Prostate gland (tissue), 2 donors: ENCODE data around the gene CLDN34. TPM values are rescaled to one million over a fixed set of nuclear protein-coding genes. Genes with fewer than 3 reads are reported as not detected.

Source experiments
- DNase-seq: peaks from one replicate; pipeline ENCODE4 v3.0.0-alpha.2; 2019; ENCODE audit warnings: low spot score
- H3K27ac ChIP-seq, 2 donors: fragments of 200-600 bp; sonication (generic); 2 replicates each; pipeline ENCODE4 v1.5.1; 2017 to 2019
- H3K27me3 ChIP-seq: fragments of 200-600 bp; sonication (generic); replicated peaks from 2 replicates; pipeline ENCODE4 v1.5.1; 2019; ENCODE audit not compliant: insufficient read depth
- H3K36me3 ChIP-seq, 2 donors: fragments of 200-600 bp; sonication (generic); 1 replicate in 1 of 2; 2 replicates in 1 of 2; pipeline versions ENCODE4 v1.5.1 to v1.8.1; 2017 to 2019
- H3K4me1 ChIP-seq: fragments of 200-600 bp; sonication (generic); replicated peaks from 2 replicates; pipeline ENCODE4 v1.5.1; 2019
- H3K4me3 ChIP-seq, 2 donors: fragments of 200-600 bp; sonication (generic); 2 replicates each; pipeline ENCODE4 v1.5.1; 2017 to 2019
- H3K9me3 ChIP-seq: fragments of 200-600 bp; sonication (generic); 2 replicates; pipeline ENCODE4 v1.5.1; 2017
- POLR2A ChIP-seq: fragments of 450-650 bp; IDR thresholded peaks from one replicate; pipeline ENCODE4 v1.6.1; 2016; ENCODE audit warnings: antibody characterized with exemption, mild to moderate bottlenecking
- POLR2AphosphoS5 ChIP-seq: sonication (generic); formaldehyde crosslinking; IDR thresholded peaks from one replicate; pipeline ENCODE4 v1.6.1; 2017; ENCODE audit warnings: antibody characterized with exemption
- WGBS: methylation state at CpG from one replicate; pipeline ENCODE4 v1.1.5; 2018; 5-methylcytosine and 5-hydroxymethylcytosine counted together
- intact Hi-C: fragments of 100-400 bp; cut with DNase I; formaldehyde crosslinking; loops from one replicate; pipeline ENCODE4 v1.14.2; 2022
- total RNA-seq, 2 donors: library from RNA; depleted of rRNA; stranded (reverse); fragments of >200 nt; gene quantifications; one replicate each; pipeline ENCODE4 v1.1.0, GENCODE V29; 2016
- TF ChIP-seq, protein P1 (sequence below), 4 experiments: fragments of 200-600 bp in 2 of 4; fragments of 450-650 bp in 2 of 4; sonication (generic) in 2 of 4; IDR thresholded peaks; 1 replicate in 3 of 4; 2 replicates in 1 of 4; pipeline ENCODE4 v1.5.1; 2016 to 2019; ENCODE audit warnings: antibody characterized with exemption in 4 of 4, mild to moderate bottlenecking in 2 of 4, moderate library complexity in 2 of 4

The CLDN34 gene, protein sequence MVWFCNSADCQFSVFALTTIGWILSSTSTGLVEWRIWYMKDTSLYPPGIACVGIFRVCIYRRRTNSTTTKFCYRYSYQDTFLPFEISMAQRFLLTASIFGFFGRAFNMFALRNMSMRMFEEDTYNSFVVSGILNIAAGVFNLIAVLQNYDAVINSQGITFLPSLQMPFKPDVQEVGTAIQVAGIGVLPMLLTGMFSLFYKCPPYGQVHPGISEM
- total RNA-seq = under 1 TPM in 1 of 2 donors, not detected in 1; 0.36 TPM

DNA sequence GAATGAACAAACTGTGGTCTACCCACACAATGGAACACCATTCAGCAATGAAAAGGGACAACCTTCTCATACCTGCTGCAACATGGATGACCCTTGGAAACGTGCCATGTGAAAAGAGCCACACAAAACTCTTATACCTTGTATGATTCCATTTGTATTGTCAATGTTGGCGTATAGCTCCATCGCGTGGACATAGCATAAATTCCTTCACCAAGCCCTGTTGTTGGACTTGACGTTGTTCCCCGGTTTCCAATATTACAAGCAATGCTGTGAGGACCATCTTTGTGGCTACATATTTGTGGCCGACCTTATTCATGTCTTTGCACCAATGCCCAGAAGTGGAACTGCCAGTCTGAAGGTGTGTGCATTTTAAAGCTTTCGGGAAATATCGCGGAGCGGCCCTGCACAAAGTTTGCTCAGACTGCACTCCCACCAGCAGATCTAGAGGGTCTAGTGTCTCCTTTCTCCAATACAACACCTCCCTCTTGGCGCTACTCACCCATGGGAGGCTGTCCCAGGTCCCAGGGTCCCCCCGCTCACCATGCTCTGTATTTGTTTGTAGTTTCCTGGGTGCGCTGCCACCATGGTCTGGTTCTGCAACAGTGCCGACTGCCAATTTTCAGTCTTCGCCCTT lies at the start of gene CLDN34:
TSS of gene CLDN34 (plus strand) at position 584 of the 634 bp plus-strand sequence. CDS start at position 584, 0 bp downstream.
- Histone ChIP-seq H3K4me3 (no peak within 1 kb of the TSS), H3K27ac (no peak within 1 kb of the TSS), H3K9me3 (no peaks in the 10 kb centered on the region), H3K36me3 (no peaks in the 10 kb centered on the region), H3K27me3 (no peaks in the 10 kb centered on the region), H3K4me1 (no peaks in the 10 kb centered on the region)
- WGBS = 93% methylated on average over 16 of the region's 16 CpGs
- intact Hi-C loops = no loop called here
- TF ChIP-seq, protein P1, sequence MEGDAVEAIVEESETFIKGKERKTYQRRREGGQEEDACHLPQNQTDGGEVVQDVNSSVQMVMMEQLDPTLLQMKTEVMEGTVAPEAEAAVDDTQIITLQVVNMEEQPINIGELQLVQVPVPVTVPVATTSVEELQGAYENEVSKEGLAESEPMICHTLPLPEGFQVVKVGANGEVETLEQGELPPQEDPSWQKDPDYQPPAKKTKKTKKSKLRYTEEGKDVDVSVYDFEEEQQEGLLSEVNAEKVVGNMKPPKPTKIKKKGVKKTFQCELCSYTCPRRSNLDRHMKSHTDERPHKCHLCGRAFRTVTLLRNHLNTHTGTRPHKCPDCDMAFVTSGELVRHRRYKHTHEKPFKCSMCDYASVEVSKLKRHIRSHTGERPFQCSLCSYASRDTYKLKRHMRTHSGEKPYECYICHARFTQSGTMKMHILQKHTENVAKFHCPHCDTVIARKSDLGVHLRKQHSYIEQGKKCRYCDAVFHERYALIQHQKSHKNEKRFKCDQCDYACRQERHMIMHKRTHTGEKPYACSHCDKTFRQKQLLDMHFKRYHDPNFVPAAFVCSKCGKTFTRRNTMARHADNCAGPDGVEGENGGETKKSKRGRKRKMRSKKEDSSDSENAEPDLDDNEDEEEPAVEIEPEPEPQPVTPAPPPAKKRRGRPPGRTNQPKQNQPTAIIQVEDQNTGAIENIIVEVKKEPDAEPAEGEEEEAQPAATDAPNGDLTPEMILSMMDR (IDR thresholded peaks at IDR 0.05) = no peak
- TF ChIP-seq POLR2AphosphoS5 (no peak), POLR2A (no peak)
- DNase-seq = no peak

DNA sequence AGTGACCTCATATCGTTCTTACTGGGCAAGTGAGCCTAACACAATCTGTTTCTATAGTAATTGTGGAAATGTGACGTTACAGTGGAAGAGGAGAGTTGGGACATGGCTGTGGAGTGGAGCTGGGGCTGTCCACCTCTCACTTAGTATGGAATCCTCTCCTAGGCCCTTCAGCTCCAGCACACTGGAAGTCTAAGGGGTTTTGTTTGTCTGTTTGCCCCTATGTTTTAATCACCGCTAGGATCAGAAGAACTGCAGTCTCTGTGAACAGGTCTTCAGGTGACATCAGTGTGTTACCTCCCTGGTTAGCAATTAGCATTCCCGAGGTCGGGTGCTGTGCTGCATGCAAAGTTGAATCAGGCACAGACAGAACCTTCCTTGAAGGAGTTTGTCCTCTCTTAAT lies 49.3 kb upstream of the CLDN34 start:
- intact Hi-C loops = no loop called here
- no peaks in the 10 kb centered on the region for H3K27me3 ChIP-seq
- H3K36me3 ChIP-seq = no peaks in the 10 kb centered on the region
- H3K4me1 ChIP-seq = no peaks in the 10 kb centered on the region
- H3K4me3 ChIP-seq = no peak overlapping the region
- no peak for DNase-seq
- 80% methylated on average over 5 of the region's 5 CpGs for WGBS
- H3K9me3 ChIP-seq = no peaks in the 10 kb centered on the region
- TF ChIP-seq, protein P1 (IDR thresholded peaks at IDR 0.05) = no peak
- TF ChIP-seq POLR2AphosphoS5 (no peak), POLR2A (no peak)
- no peak overlapping the region for H3K27ac ChIP-seq

DNA sequence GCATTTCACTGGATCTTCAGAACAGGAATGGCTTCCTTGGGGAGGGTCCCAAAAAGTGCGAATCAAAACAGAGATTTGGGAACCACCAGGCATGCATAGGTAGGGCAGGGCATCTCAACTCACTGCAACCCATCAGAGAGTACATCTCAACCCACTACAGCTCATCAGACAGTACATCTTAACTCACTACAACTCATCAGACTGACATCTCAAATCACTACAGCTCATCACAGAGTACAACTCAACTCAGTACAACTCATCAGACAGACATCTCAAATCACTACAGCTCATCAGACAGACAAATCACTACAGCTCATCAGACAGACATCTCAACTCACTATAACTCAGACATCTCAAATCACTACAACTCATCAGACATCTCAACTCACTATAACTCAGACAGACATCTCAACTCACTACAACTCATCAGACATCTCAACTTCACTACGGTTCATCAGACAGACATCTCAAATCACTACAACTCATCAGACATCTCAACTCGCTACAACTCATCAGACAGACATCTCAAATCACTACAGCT lies 47.5 kb upstream of the CLDN34 start:
- H3K4me1 ChIP-seq = no peaks in the 10 kb centered on the region
- no peaks in the 10 kb centered on the region for H3K27me3 ChIP-seq
- H3K4me3 ChIP-seq = no peak overlapping the region
- 80% methylated on average over 3 of the region's 3 CpGs for WGBS
- TF ChIP-seq, protein P1 (IDR thresholded peaks at IDR 0.05) = no peak
- TF ChIP-seq POLR2AphosphoS5 (no peak), POLR2A (no peak)
- no peak for DNase-seq
- no peaks in the 10 kb centered on the region for H3K9me3 ChIP-seq
- no peaks in the 10 kb centered on the region for H3K36me3 ChIP-seq
- no peak overlapping the region for H3K27ac ChIP-seq
- intact Hi-C loops = no loop called here

DNA sequence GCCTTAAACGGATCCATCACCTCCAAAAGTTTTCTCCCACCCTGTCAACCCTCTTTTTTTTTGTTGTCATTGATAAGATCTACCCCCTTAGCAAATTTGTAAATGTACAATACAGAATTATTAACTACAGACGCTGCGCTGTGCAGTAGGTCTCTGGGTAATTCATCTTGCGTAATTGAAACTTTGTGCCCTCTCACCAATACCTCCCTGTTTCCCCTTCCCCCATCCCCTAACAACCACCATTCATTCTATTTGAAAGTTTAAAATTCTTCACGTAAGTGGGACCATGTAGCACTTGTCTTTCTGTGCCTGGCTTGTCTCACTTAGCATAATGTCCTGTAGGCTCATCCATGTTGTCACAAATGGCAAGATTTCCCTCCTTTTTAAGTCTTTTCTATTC lies 45.8 kb upstream of the CLDN34 start:
- Histone ChIP-seq H3K4me3 (no peak overlapping the region), H3K36me3 (no peaks in the 10 kb centered on the region), H3K27ac (no peak overlapping the region), H3K9me3 (no peaks in the 10 kb centered on the region), H3K27me3 (no peaks in the 10 kb centered on the region), H3K4me1 (no peaks in the 10 kb centered on the region)
- TF ChIP-seq POLR2AphosphoS5 (no peak), POLR2A (no peak)
- TF ChIP-seq, protein P1 (IDR thresholded peaks at IDR 0.05) = no peak
- intact Hi-C loops = no loop called here
- WGBS = 81% methylated on average over 5 of the region's 5 CpGs
- DNase-seq = no peak

DNA sequence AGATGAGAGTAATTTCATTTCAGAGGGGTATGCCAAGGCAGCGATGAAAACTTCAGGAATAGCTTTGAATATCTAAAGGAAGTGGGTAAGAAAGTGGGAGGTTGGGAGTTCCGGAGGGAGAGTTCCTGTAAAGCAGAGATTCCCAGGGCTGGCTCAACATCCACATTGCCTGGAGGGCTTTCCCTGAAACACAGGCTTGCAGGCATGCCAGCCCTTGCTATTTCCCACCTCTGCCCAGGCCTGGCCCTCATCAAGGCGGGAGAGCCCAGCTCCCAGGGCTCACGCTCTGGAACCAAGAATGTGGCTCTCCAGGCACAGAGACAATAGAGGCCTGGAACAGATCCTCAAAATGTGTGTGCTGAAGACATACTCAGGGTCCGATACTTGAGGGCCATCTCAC lies 43.8 kb upstream of the CLDN34 start:
- 47% methylated on average over 4 of the region's 5 CpGs for WGBS
- TF ChIP-seq POLR2A = no peak
- Histone ChIP-seq H3K9me3 (no peaks in the 10 kb centered on the region), H3K36me3 (no peaks in the 10 kb centered on the region), H3K27me3 (no peaks in the 10 kb centered on the region), H3K4me1 (no peaks in the 10 kb centered on the region), H3K27ac (no peak overlapping the region), H3K4me3 (no peak overlapping the region)
- intact Hi-C loops = no loop called here
- no peak for DNase-seq
